Type B pancreatic cell (in vitro differentiated cells): ENCODE results near the gene PPP1R26. TPM values are rescaled to one million over a fixed set of nuclear protein-coding genes. Genes with fewer than 3 reads are reported as not detected.
"Not testable (repeated sequence)": the region's sequence is repeated elsewhere in the genome, so short reads cannot be mapped to it uniquely, and the experiment has no call there.

Experiments used
- DNase-seq: peaks from one replicate; pipeline ENCODE4 v3.0.0; 2021; ENCODE audit warnings: mixed read lengths; ENCODE audit not compliant: unreplicated experiment; ENCODE audit errors: extremely low spot score
- H3K27ac Mint-ChIP-seq: 2 replicates; pipeline ENCODE4 v1.8.0; 2021; ENCODE audit warnings: mild to moderate bottlenecking, mixed read lengths
- H3K27me3 Mint-ChIP-seq: 2 replicates; pipeline ENCODE4 v1.8.0; 2021; ENCODE audit warnings: mixed read lengths
- H3K36me3 Mint-ChIP-seq: 2 replicates; pipeline ENCODE4 v1.8.0; 2021; ENCODE audit warnings: mixed read lengths
- H3K4me1 Mint-ChIP-seq: one replicate; pipeline ENCODE4 v1.8.0; 2021; ENCODE audit warnings: mixed read lengths; ENCODE audit not compliant: unreplicated experiment
- H3K4me3 Mint-ChIP-seq: 2 replicates; pipeline ENCODE4 v1.8.0; 2021; ENCODE audit warnings: mild to moderate bottlenecking, mixed read lengths
- H3K9me3 Mint-ChIP-seq: 2 replicates; pipeline ENCODE4 v1.8.0; 2021; ENCODE audit warnings: mixed read lengths
- total RNA-seq: library from RNA; stranded (reverse); gene quantifications from 2 replicates; pipeline ENCODE4 v1.2.1, GENCODE V29; 2021; ENCODE audit warnings: low replicate concordance
- TF ChIP-seq, protein P1 (sequence below): fragments of 200-600 bp; sonication (generic); conservative IDR thresholded peaks from 2 replicates; pipeline ENCODE4 v1.5.0; 2021; ENCODE audit warnings: antibody characterized with exemption, mild to moderate bottlenecking

Gene PPP1R26
- total RNA-seq, 1 donor from 2014 or later, result 24.2 TPM

DNA sequence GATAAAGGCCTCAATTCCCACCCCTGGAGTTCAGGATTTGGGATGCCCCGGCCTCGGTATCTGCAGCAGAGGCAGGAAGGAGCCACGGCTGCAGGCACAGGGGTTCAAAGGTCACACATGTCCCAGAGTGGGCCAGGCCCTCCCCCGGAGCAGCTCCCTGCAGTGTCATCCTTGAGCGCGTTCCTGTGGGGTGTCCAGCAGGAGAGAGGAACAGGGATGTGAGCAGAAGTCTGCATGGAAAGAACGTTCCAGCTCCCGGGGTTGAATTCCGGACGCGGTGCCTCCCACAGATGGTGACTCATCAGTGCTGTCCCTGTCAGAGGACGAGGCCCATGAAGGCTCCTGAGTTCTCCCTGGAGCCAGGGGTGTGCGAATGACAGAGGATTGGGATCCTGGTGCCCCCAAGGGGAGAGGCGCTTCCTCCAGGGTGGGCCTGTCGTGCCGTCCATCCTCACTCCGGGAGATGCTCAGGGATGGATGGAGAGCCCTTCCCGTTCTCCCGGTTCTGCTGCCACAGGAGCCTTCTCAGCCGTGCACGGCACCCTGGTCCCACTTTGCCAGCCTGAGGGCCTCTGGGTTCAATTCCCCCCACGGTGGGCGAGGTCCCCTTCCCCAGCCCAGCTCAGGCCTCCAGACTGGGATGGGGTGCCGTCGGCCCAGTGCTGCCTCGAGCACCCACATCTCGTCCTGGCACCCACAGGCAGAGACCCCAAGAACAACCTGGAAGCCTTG lies 44.7 kb downstream of the PPP1R26 start:
- H3K27me3 Mint-ChIP-seq, result no peaks in the 10 kb centered on the region
- peak; percentile 62 for DNase-seq
- H3K4me1 Mint-ChIP-seq, result no peaks in the 10 kb centered on the region
- TF ChIP-seq, protein P1, sequence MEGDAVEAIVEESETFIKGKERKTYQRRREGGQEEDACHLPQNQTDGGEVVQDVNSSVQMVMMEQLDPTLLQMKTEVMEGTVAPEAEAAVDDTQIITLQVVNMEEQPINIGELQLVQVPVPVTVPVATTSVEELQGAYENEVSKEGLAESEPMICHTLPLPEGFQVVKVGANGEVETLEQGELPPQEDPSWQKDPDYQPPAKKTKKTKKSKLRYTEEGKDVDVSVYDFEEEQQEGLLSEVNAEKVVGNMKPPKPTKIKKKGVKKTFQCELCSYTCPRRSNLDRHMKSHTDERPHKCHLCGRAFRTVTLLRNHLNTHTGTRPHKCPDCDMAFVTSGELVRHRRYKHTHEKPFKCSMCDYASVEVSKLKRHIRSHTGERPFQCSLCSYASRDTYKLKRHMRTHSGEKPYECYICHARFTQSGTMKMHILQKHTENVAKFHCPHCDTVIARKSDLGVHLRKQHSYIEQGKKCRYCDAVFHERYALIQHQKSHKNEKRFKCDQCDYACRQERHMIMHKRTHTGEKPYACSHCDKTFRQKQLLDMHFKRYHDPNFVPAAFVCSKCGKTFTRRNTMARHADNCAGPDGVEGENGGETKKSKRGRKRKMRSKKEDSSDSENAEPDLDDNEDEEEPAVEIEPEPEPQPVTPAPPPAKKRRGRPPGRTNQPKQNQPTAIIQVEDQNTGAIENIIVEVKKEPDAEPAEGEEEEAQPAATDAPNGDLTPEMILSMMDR, result no peak
- no peak overlapping the region for H3K27ac Mint-ChIP-seq
- no peaks in the 10 kb centered on the region for H3K9me3 Mint-ChIP-seq
- H3K36me3 Mint-ChIP-seq, result no peaks in the 10 kb centered on the region
- no peak overlapping the region for H3K4me3 Mint-ChIP-seq

- Mint-ChIP-seq H3K9me3 (no peaks in the 10 kb centered on the region), H3K27me3 (no peaks in the 10 kb centered on the region), H3K4me3 (no peak overlapping the region), H3K36me3 (no peaks in the 10 kb centered on the region), H3K4me1 (no peaks in the 10 kb centered on the region), H3K27ac (no peak overlapping the region)
- TF ChIP-seq, protein P1, result no peak
- peak; percentile 62 for DNase-seq
Measured at GRCh38 chr9:135525241-135526088, 45.9 kb downstream of the PPP1R26 start.

DNA sequence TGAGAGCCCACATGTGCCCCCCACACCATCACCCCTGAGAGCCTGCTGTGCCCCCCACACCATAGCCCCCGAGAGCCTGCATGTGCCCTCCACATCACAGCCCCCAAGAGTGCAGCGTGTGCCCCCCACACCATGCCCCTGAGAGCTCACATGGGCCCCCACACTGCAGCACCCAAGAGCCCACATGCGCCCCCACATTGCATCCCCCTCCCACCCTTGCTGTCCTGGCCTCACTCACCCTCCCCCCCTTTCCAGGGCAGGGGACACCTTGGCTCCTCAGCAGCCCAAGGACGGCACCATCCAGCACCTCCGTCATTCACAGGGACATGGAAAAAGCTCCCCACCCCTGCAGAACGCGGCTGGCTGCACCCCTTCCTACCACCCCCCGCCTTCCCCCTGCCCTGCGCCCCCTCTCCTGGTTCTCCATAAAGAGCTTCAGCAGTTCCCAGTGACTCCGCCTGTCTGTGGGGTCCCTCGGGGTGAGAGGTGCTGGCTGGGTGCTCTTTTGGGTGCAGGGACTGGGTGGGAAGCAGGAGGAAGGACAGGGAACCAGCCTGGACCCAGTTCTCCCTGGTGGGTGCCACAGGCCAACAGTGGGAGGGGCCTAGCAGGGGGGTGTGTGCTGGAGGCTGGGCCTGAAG lies 46.6 kb downstream of the PPP1R26 start:
- Mint-ChIP-seq H3K36me3 (no peaks in the 10 kb centered on the region), H3K4me3 (no peak overlapping the region), H3K9me3 (no peaks in the 10 kb centered on the region), H3K27ac (no peak overlapping the region), H3K4me1 (no peaks in the 10 kb centered on the region), H3K27me3 (no peaks in the 10 kb centered on the region)
- TF ChIP-seq, protein P1, result no peak
- DNase-seq, result no peak

- Mint-ChIP-seq H3K27ac (no peak overlapping the region), H3K4me1 (no peaks in the 10 kb centered on the region), H3K4me3 (no peak overlapping the region), H3K27me3 (no peaks in the 10 kb centered on the region), H3K36me3 (no peaks in the 10 kb centered on the region), H3K9me3 (no peaks in the 10 kb centered on the region)
- TF ChIP-seq, protein P1, result no peak
- DNase-seq, result peak; percentile 70
Measured at GRCh38 chr9:135526730-135527571, 47.4 kb downstream of the PPP1R26 start.

DNA sequence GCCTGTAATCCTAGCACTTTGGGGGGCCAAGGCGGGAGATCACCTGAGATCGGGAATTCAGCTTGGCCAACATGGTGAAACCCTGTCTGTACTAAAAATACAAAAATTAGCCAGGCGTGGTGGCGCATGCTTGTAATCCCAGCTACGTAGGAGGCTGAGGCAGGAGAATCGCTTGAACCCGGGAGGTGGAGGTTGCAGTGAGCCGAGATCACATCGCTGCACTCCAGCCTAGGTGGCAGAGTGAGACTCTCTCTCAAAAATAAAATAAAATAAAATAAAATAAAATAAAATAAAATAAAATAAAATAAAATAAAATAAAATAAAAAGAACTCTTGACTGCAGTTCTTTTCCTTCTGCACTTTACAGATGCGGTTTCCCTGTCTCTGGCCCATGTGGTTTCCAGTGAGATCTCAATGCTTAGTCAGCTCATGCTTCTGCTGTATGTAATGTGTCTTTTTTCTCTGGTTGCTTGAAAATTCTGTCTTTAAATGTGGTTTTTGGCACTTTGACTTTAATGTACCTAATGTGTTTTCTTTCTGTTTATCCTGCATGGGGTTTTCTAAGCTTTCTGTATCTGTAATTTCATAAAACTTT lies 49.4 kb downstream of the PPP1R26 start:
- H3K9me3 Mint-ChIP-seq, H3K27me3 Mint-ChIP-seq, H3K4me1 Mint-ChIP-seq, H3K36me3 Mint-ChIP-seq, H3K27ac Mint-ChIP-seq, H3K4me3 Mint-ChIP-seq: not testable (repeated sequence)
- peak; percentile 32 for DNase-seq
